LoVo (cell line): ENCODE results near the gene HGFAC.

ENCODE experiments used
- DNase-seq: peaks from one replicate; pipeline ENCODE4 v3.0.0-alpha.2; 2016; ENCODE audit warnings: low spot score

The HGFAC gene

GRCh38 chr4:3486541-3487540, 45.1 kb downstream of the HGFAC start:
- no peak for DNase-seq

DNA sequence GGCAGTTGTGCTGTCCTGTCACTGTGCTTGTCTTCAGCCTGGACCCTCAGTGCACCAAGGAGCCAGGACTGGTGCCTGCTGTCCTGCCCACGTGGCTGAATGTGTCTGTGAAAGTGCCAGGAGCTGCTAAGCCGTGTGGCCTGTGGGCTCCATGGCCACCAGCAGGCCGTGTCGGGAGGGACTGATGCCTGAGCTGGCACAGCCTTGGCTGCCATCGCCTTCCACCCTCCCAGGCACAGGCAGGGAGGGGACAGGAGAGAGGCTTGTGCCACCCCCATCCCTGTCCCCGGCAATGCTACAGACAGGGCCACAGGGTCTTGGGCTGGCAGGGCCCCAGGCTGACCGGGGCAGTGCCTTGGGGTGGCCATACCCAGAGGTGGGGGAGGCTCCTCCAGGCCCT, 46.1 kb downstream of the HGFAC start:
- no peak for DNase-seq

GRCh38 chr4:3488820-3489219, 47.1 kb downstream of the HGFAC start:
- DNase-seq: no peak

GRCh38 chr4:3489451-3489962, 47.7 kb downstream of the HGFAC start:
- DNase-seq: no peak

GRCh38 chr4:3491681-3492405, 50.1 kb downstream of the HGFAC start:
- no peak for DNase-seq

DNA sequence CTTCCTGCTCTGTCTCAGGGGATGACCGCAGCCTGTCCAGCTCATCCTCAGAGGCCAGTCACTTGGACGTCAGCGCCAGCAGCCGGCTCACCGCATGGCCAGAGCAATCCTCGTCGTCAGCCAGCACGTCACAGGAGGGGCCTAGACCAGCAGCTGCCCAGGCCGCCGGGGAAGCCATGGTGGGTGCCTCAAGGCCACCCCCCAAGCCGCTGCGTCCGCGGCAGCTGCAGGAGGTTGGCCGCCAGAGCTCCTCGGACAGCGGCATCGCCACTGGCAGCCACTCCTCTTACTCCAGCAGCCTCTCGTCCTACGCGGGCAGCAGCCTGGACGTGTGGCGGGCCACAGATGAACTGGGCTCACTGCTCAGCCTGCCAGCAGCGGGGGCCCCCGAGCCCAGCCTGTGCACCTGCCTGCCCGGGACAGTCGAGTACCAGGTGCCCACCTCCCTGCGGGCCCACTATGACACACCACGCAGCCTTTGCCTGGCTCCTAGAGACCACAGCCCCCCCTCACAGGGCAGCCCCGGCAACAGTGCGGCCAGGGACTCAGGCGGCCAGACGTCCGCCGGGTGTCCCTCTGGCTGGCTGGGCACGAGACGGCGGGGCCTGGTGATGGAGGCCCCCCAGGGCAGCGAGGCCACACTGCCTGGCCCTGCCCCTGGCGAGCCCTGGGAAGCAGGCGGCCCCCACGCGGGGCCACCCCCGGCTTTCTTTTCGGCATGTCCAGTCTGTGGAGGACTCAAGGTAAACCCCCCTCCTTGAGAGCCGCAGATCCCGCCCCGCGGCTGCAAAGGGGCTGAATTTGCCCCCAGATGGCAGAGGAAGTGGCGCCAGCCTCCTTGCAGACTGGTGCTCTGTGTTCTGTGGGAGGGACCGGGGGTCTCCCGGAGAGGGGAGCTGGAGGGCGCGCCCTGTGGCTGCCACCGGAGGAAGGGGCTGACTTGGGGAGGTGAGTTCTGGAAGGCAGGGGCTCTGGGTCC, 51.3 kb downstream of the HGFAC start:
- DNase-seq: no peak

DNA sequence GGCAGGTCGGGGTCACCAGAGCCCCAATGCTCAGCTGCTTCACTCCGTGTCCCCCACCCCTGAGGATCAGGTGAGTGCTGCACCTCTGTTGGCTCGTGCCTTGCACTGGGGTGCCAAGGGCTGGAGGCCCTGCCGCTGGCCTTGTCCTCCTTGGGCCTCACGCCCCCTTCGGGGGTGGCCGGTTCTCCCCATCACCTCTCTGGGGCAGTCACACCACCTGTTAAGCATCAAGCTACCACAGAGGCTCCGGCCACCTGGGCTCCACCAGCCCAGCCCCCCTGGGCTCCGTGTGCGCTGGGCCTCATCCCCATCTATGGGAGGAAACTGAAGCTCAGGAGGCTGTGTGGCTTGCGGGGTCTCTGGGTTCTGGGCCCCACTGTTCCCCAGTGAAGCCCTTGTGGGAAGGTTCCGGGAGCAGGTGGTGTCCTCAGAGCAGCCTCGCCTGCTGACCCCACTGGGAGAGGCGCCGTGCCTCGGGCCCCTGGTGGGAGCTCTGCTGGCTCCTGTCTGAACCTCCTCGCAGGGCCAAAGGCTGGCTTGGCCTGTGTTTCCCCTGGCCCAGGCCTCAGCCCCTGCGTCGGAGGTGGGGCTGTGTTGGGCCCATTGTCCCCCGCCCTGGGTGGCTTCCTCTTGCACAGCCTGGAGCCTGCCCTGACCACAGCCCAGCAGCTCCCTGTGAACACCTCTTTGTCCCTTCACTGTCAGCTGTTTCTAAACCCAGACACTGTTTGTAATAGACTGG, 52.1 kb downstream of the HGFAC start:
- DNase-seq: no peak

GRCh38 chr4:3494462-3494871, 52.7 kb downstream of the HGFAC start:
- DNase-seq: no peak

DNA sequence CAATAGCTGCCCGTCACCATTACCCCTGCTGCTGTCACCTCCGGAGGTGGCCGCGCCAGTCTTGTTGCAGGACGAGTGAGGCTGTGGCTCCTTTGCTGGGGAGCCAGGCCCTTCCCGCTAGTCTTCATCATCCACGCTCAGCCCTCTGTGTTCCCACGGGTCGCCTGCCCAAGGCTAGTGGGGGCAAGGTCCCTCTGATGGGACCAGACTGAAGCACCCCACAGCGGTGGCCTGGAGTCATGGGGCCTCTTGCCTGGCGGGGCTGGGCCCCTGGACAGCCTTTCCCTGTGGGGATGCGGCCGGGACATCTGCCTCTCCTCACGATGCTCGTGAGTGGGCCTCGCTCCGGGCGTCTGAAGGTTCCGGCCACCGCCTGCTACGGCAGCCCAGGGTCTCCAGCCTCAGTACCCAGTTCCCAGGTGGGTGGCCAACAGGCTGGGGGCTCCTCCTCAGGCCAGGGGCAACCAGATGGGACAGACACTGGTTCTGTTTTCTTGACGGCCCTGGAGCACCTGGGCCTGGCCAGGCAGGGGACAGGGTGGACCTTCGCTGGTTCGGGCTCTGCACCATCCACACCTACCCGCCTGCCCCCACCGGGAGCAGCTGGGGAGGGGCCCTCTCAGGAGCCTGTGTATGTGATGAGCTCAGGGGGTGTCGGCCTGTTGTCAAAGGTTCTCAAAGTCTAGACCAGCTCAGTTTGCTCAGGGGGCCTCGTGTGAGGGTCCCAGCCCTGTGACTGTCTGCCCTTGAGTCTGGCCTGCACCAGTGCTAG, 53.6 kb downstream of the HGFAC start:
- DNase-seq: no peak

GRCh38 chr4:3496021-3496420, 54.3 kb downstream of the HGFAC start:
- no peak for DNase-seq

DNA sequence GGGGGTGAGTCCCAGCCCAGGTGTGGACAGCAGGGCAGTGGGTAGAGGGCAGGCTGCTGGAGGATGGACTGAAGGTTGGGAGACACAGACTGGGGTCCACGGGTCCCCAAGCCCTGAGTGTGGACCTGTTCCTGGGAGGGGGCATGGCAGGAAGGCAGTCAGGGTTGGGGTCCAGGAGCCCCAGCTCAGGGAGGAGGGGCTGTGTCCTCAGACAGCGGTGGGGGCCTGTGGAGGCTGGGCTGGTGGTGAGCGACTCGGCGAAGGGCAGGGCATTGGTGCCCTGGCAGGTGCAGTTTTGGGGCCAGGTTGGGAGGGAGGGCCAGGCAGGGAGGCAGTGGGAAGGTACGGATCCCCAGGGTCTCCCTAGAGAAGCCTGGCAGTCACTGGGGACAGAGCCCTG, 55.3 kb downstream of the HGFAC start:
- no peak for DNase-seq

- DNase-seq: no peak
Measured at GRCh38 chr4:3497523-3498389, 56.0 kb downstream of the HGFAC start.

DNA sequence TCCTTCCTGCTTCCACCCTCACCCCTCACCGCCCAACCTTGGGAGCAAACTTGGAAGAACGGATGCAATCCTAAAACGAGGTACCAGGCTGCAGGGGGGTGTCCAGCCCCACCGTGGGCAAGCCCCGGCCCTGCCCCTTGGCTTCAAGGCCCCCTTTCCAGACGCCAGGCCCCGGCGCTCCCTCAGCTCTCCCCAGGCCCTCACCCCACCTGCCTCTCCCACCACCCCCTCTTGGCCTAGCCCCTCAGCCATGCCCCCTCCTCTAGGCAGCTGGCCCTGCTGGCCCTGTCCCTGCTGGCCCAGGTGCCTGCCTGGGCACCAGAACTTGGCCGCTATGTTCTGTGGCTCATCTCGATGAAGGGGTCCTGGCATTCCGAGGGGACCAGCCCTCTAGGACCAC, 56.6 kb downstream of the HGFAC start:
- no peak for DNase-seq
